Suppressor macrophage treated with lipopolysaccharide for 4 hours (primary cell): ENCODE measurements around the gene PRMT2.
"Not testable (repeated sequence)": the region's sequence is repeated elsewhere in the genome, so short reads cannot be mapped to it uniquely, and the experiment has no call there.

ENCODE experiments used
- DNase-seq: peaks from one replicate; pipeline ENCODE4 v3.0.0-alpha.2; 2020

The PRMT2 gene

GRCh38 chr21:46618738-46619379 is 16.6 kb upstream of the PRMT2 start:
- DNase-seq, result no peak

GRCh38 chr21:46619846-46620245 is 15.6 kb upstream of the PRMT2 start:
- no peak for DNase-seq

- no peak for DNase-seq
Measured at GRCh38 chr21:46620846-46621245, 14.6 kb upstream of the PRMT2 start.

DNA sequence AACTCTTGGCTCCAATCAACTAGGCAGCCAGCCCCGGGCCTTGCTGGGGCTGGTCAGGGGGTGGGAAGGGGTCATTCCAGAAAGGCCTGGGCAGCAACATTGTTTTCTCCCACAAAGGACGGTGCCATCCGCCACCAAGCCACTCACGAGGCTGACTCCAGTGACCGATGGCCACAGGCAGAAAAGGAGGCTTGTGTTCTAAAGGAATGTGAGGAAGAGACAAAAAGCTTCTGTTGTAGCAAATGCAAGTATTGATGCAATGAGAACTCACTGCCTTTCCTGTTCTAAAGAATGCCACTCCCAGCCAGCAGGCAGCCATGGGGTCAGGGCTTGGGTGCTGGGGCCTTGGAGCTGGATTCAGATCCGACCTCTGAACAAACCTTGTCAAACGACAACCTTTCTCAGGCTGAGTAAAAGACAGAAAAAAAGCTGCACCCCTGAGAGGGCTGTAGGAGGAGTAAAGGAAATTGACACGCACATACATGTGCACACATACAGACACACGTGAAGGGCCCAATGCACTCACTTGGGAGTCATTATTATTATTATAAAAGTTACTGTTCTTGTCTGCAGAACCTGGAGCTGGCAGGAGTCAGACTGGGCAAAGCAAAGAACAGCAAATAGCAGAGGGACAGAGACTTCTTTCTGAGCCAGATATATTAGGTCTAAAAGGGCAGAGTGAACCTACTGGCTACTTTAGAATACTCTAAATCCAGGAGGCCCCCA is 13.9 kb upstream of the PRMT2 start:
- DNase-seq, result no peak

GRCh38 chr21:46622226-46622625 is 13.2 kb upstream of the PRMT2 start:
- DNase-seq, result peak; percentile 79

DNA sequence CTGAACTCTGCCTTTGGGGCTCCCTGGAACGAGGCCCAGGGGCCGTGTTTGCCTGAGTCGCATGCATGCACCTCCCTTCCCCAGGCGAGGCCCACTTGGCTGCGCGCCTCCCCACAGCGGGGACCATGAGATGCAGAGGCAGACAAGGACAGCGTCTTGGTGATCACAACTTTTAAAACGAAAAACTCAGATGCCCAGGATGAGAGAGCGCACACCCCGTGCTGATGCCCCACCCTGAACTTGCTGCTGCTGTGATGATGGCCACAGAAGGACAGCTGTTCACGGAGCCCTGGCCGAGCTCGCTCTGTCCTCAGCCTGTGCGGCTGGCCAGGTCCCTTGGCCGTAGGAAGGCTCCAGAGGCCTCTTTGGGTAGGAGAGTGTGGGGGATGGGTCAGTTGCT is 11.4 kb upstream of the PRMT2 start:
- no peak for DNase-seq

GRCh38 chr21:46625759-46626158 is 9.7 kb upstream of the PRMT2 start:
- no peak for DNase-seq

- no peak for DNase-seq
Measured at GRCh38 chr21:46626536-46626935, 8.9 kb upstream of the PRMT2 start.

GRCh38 chr21:46626975-46627501 is 8.4 kb upstream of the PRMT2 start:
- peak; percentile 64 for DNase-seq

- DNase-seq, result no peak
Measured at GRCh38 chr21:46627726-46628125, 7.7 kb upstream of the PRMT2 start.

GRCh38 chr21:46628868-46629267 is 6.6 kb upstream of the PRMT2 start:
- DNase-seq, result no peak

DNA sequence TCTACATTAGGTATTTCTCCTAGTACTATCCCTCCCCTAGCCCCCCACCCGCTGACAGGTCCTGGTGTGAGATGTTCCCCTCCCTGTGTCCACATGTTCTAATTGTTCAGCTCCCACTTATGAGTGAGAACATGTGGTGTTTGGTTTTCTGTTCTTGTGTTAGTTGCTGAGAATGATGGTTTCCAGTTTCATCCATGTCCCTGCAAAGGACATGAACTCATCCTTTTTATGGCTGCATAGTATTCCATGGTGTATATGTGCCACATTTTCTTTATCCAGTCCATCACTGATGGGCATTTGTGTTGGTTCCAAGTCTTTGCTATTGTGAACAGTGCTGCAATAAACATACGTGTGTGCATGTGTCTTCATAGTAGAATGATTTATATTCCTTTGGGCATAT is 4.6 kb upstream of the PRMT2 start:
- DNase-seq, result not testable (repeated sequence)

DNA sequence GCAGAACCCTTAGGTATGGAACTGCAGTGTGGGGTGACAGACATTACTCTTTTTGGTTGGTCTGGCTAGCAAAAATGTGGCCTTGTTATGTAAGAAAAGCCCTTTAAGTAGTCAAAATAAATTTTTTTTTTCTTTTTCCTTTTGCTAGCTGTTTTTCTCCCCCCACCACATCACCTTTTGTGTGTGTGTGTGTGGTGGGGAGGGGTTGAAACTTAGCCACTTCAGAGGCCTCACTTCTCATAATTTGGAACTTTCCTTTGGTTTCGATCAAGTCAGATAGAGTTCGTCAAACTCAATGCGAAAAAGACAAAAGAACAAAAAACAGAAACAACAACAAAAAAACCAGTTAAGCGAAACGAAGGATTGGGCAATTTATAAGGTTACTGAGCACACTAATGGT is 1.9 kb upstream of the PRMT2 start:
- no peak for DNase-seq

- DNase-seq, result no peak
Measured at GRCh38 chr21:46634427-46634826, 1.0 kb upstream of the PRMT2 start.

- peak; percentile 87 for DNase-seq
Measured at GRCh38 chr21:46634966-46635323, 529 bp upstream of the PRMT2 start.

DNA sequence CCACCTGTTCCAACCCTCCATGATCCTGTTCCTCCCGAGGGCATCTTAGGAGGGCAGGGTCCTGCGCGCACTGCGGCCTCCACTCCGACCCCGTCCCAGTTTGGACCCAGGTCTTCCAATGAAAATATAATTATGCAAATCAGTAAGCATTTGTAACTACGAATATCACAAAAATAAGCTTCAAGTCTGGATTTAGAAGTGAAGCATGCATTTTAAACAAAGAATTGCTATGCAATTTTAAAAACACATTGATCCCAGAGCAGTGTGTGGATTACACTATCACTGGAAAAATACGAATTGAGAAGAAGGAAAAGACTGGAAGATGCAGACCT is 673 bp downstream of the PRMT2 start:
- DNase-seq, result no peak

DNA sequence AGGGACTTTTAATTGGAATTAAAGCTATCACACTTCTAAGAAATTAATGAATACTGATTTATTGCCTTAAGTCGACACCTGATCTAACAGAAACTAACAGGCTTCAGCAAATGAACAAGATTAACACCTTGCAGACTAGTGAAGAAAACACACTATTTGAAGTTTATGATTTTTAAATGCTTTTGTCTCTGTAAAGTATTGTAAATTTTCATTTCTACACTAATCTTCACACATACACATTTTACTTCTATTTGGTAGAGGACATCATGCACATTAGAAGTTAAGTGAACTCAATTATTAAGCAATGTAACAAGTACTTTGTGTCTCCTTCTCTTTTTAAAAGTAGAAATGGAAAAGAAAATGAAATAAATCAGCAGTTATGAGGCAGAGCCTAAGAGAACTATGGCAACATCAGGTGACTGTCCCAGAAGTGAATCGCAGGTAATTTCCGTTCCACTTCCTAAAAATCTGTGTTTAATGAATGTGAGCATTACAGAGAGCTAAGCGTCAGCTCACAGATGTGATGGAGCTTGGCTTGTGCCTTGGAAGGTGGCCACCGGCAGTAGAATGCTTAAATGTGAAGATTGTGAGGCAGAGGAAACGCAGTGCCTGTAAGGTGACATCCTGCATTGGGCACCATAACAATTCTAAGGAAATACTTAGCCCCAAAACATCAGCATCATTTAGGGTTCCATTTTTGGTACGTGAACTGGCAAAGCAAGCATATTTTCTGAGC is 1.2 kb downstream of the PRMT2 start:
- no peak for DNase-seq

DNA sequence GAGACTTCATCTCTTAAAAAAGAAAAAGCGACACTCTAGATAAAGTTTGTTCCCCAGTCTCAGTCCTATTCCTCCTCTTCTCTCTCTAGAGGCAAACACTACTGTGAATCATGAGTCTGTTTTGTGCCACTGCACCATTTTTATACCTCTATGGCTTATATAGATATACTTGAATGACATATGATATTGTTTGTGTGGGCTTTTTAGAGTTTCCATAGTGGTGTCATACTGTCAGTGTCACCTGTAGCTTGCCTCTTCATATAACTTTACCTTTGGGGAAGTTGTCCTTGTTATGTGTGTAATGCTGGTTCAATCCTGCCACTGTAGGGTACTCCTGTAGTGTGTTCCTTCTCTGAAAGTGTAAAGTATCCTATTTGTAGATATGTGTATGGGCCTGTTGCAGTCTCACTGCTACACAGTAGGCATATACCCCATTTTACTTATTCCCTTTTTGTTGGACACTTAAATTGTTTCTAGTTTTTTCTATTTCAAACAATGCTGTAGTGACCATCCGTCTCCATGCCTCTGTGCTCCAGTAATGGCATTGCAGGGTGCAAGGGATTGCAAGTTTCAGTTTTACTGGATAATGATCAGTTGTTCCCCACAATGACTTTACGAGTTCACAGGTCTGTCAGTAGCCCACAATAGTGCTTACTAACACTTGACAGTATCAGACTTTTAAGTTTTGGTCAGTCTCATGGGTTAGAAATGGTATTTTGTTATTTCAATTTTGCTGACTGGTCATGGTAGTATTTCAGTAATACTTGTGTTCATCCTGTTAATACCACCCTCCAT is 2.7 kb downstream of the PRMT2 start:
- DNase-seq, result peak; percentile 68

GRCh38 chr21:46639489-46640386 is 4.3 kb downstream of the PRMT2 start:
- DNase-seq, result no peak

GRCh38 chr21:46641656-46642055 is 6.2 kb downstream of the PRMT2 start:
- DNase-seq, result no peak

GRCh38 chr21:46643379-46644177 is 8.1 kb downstream of the PRMT2 start:
- DNase-seq, result no peak
